Ishikawa (cell line): Measurements from ENCODE around the gene MID1.

ENCODE experiments used
- EP300 ChIP-seq: IDR thresholded peaks from 2 replicates; pipeline ENCODE4 v1.6.1; 2012; ENCODE audit warnings: borderline replicate concordance
- RAD21 ChIP-seq: IDR thresholded peaks from 2 replicates; pipeline ENCODE4 v1.6.1; 2012; ENCODE audit warnings: low read depth

DNA sequence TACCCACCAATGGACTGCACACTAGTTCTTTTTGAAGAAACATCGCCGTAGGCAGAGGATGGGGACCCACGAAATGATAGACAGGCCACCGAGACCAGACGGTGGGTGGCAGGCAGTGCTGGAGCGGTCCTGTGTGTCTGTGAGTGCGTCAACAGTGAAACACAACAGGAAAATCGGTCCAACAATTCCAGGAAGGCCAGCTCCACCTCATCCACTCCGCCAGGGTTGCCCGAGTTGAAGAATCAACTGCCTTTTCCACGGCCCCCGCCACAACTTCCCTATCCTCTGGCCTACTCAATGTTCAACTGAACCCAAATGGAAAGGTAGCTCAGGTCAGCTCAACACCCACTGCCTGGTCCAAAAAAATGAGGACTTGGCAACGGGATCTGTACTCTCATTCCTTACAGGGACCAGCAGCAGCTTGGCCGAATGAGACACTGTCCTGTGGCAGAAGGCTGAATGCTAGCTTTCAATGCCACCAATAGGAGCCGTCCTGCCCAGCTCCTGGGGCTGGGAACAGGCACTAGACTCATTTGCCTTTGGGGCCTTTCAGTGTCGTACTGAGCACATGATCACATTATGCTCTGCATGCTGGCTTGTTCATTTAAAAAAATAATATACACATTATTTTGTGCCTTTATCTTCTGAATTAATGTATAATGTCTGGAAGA lies 43.5 kb downstream of the MID1 start:
- TF ChIP-seq RAD21 (no peak), EP300 (no peak)
